HepG2 (cell line): ENCODE results near the gene NLGN3. TPM values are rescaled to one million over a fixed set of nuclear protein-coding genes. Genes with fewer than 3 reads are reported as not detected.

Source experiments
- BCLAF1 ChIP-seq: fragments of 450-650 bp; IDR thresholded peaks from 2 replicates; pipeline ENCODE4 v1.6.1; 2017; ENCODE audit warnings: mild to moderate bottlenecking
- DMTF1 ChIP-seq: sonication (generic); formaldehyde crosslinking; IDR thresholded peaks from 2 replicates; pipeline ENCODE4 v1.4.0; 2020; ENCODE audit warnings: mild to moderate bottlenecking, missing genetic modification reagents
- FOSL2 ChIP-seq: sonication (generic); formaldehyde crosslinking; IDR thresholded peaks from 2 replicates; pipeline ENCODE4 v1.4.0; 2020; ENCODE audit warnings: missing genetic modification reagents
- GABPB1 ChIP-seq: IDR thresholded peaks from 2 replicates; pipeline ENCODE4 v1.6.1; 2016; ENCODE audit warnings: mild to moderate bottlenecking, missing genetic modification reagents, moderate library complexity, missing compliant biosample characterization
- GATAD2A ChIP-seq: IDR thresholded peaks from 2 replicates; pipeline ENCODE4 v1.6.1; 2016
- JUNB ChIP-seq: sonication (generic); formaldehyde crosslinking; IDR thresholded peaks from 2 replicates; pipeline ENCODE4 v1.8.0; 2022; ENCODE audit warnings: missing genetic modification reagents, mild to moderate bottlenecking, borderline replicate concordance
- MED1 ChIP-seq: sonication (generic); formaldehyde crosslinking; IDR thresholded peaks from 2 replicates; pipeline ENCODE4 v1.4.0; 2020; ENCODE audit warnings: missing genetic modification reagents
- MED13 ChIP-seq: sonication (generic); formaldehyde crosslinking; IDR thresholded peaks from 2 replicates; pipeline ENCODE4 v1.5.0; 2020; ENCODE audit warnings: missing genetic modification reagents
- MXD1 ChIP-seq: sonication (generic); formaldehyde crosslinking; IDR thresholded peaks from 2 replicates; pipeline ENCODE4 v1.4.0; 2020; ENCODE audit warnings: mild to moderate bottlenecking, missing genetic modification reagents
- MXD4 ChIP-seq: IDR thresholded peaks from 2 replicates; pipeline ENCODE4 v1.6.1; 2016; ENCODE audit warnings: mild to moderate bottlenecking, missing biosample characterization, missing genetic modification reagents
- MXI1 ChIP-seq: IDR thresholded peaks from 3 replicates; pipeline ENCODE4 v1.6.1; 2012; ENCODE audit warnings: low read depth, low read length, inconsistent platforms, borderline replicate concordance
- MYC ChIP-seq: sonication (generic); formaldehyde crosslinking; IDR thresholded peaks from 2 replicates; pipeline ENCODE4 v1.9.0; 2021; ENCODE audit warnings: missing genetic modification reagents, borderline replicate concordance
- NRL ChIP-seq: sonication (generic); formaldehyde crosslinking; IDR thresholded peaks from 2 replicates; pipeline ENCODE4 v1.5.0; 2020; ENCODE audit warnings: missing genetic modification reagents, mild to moderate bottlenecking, moderate library complexity, borderline replicate concordance
- POGK ChIP-seq: sonication (generic); formaldehyde crosslinking; conservative IDR thresholded peaks from 2 replicates; pipeline ENCODE4 v1.8.0; 2022; ENCODE audit warnings: mild to moderate bottlenecking, moderate library complexity, missing genetic modification reagents
- SIN3A ChIP-seq: IDR thresholded peaks from 2 replicates; pipeline ENCODE4 v1.6.1; 2011; ENCODE audit warnings: low read depth, mild to moderate bottlenecking, control low read depth, low read length, borderline replicate concordance
- SUZ12 ChIP-seq: fragments of 150-350 bp; IDR thresholded peaks from 2 replicates; pipeline ENCODE4 v1.6.1; 2014; ENCODE audit warnings: low read depth, low read length
- ZMAT3 ChIP-seq: sonication (generic); formaldehyde crosslinking; conservative IDR thresholded peaks from 2 replicates; pipeline ENCODE4 v1.7.0; 2021; ENCODE audit warnings: missing genetic modification reagents
- ZNF263 ChIP-seq: sonication (generic); formaldehyde crosslinking; IDR thresholded peaks from 2 replicates; pipeline ENCODE4 v1.4.0; 2020; ENCODE audit warnings: missing genetic modification reagents
- ZNF574 ChIP-seq: sonication (generic); formaldehyde crosslinking; IDR thresholded peaks from 2 replicates; pipeline ENCODE4 v1.4.0; 2020; ENCODE audit warnings: missing genetic modification reagents
- polyA plus RNA-seq, 8 experiments: library from polyadenylated mRNA; depleted of rRNA in 3 of 8; stranded (reverse) in 7 of 8; unstranded in 1 of 8; fragments of >200 nt; fragmentation: Illumina TruSeq in 4 of 8; extraction: Trizol in 4 of 8; gene quantifications; 2 replicates each; pipeline versions ENCODE4 v1.2.1 to v1.2.3, GENCODE V29; 2011 to 2016; ENCODE audit warnings: low read depth in 4 of 8, missing spikeins in 1 of 8, mixed read lengths in 1 of 8; ENCODE audit not compliant: insufficient read depth in 1 of 8
- total RNA-seq, 5 experiments: library from RNA; depleted of rRNA; stranded (reverse); fragments of >200 nt; fragmentation: Illumina TruSeq; extraction: Trizol; gene quantifications; 2 replicates each; pipeline ENCODE4 v1.2.3, GENCODE V29; 2016; ENCODE audit warnings: low read depth in 1 of 5

NLGN3 gene
- total and polyA plus RNA-seq, 2 of the 13 experiments (the other 11 are each of a cell fraction or from before 2014, with no cell fraction given) = 0.04 to 0.16 TPM

GRCh38 chrX:71181910-71182799, 37.5 kb downstream of the NLGN3 start (continued):
- TF ChIP-seq GATAD2A = peak; percentile 30
- no peak for TF ChIP-seq MED1 (CRISPR knock-in tag)
- TF ChIP-seq NRL = peak; percentile 22; the same call in 1 of the 2 replicates
- TF ChIP-seq JUNB (CRISPR knock-in tag) = peak; percentile 87; the same call in 1 of the 2 replicates
- peak; percentile 58; the same call in 1 of the 2 replicates for TF ChIP-seq MXD4 (CRISPR knock-in tag)
- TF ChIP-seq DMTF1 = no peak
- peak; percentile 66 for TF ChIP-seq ZNF263 (CRISPR knock-in tag)
- 0 out of 2 replicates have a peak, but pooled peaks have one; percentile 38 for TF ChIP-seq POGK (CRISPR knock-in tag)
- no peak for TF ChIP-seq MED13 (CRISPR knock-in tag)
- TF ChIP-seq ZMAT3 (CRISPR knock-in tag) = no peak
- TF ChIP-seq FOSL2 (CRISPR knock-in tag) = peak; percentile 97
- TF ChIP-seq SIN3A = 0 out of 2 replicates have a peak, but pooled peaks have one; percentile 61
- TF ChIP-seq MXI1 = peak; percentile 80; the same call in 1 of the 3 replicates
- peak; percentile 81; the same call in 1 of the 2 replicates for TF ChIP-seq MYC (CRISPR knock-in tag)
- TF ChIP-seq SUZ12 = no peak
- TF ChIP-seq GABPB1 (CRISPR knock-in tag) = peak; percentile 87
- TF ChIP-seq ZNF574 = peak; percentile 65
- TF ChIP-seq MXD1 (CRISPR knock-in tag) = no peak
- no peak for TF ChIP-seq BCLAF1
